Measurements from ENCODE around the gene KCTD3. TPM values are rescaled to one million over a fixed set of nuclear protein-coding genes. Genes with fewer than 3 reads are reported as not detected.
A peak's percentile ranks its signal among the peaks of the same experiment; 100 is the strongest.

The KCTD3 gene
- total RNA-seq, 1 experiment from 2014 or later: 26.6 TPM

DNA sequence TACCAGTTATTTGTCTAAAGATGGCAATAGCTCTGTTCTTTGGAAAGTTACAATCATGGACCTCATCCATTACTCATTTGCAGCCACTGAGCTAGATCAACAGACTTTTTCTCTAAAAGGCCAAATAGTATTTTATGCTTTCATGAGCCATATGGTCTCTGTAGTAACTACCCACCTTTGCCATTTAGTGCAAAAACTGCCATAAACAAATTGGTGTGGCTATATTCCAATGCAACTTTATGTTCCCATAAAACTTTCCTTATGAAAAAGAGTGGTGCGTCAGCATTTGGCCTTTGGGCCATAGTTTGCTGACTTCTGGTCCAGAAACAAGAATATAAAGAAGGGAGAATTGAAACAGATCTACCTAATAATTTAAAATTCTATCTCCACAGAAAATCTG, 20.1 kb upstream of the KCTD3 start:
- DNase-seq (ENCODE audit: low read depth, low spot score): no peak
- in situ Hi-C loops (cut with HindIII; ENCODE audit: low pct_unique_long_range_greater_than_20kb, low sequenced_read_pairs): no loop called here

DNA sequence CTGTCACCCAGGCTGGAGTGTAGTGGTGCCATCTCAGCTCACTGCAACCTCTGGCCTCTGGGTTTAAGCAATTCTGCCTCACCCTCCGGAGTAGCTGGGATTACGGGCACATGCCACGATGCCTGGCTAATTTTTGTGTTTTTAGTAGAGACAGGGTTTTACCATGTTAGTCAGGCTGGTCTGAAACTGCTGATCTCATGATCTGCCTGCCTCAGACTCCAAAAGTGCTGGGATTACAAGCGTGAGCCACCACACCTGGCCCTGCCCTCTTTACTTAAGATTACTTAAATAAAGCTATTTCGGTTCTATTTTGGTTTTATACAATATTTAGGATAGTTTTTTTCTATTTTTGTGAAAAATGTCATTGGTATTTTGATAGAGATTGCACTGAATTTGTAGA, 15.3 kb upstream of the KCTD3 start:
- in situ Hi-C loops (cut with HindIII; ENCODE audit: low pct_unique_long_range_greater_than_20kb, low sequenced_read_pairs): no loop called here
- DNase-seq (ENCODE audit: low read depth, low spot score): no peak

DNA sequence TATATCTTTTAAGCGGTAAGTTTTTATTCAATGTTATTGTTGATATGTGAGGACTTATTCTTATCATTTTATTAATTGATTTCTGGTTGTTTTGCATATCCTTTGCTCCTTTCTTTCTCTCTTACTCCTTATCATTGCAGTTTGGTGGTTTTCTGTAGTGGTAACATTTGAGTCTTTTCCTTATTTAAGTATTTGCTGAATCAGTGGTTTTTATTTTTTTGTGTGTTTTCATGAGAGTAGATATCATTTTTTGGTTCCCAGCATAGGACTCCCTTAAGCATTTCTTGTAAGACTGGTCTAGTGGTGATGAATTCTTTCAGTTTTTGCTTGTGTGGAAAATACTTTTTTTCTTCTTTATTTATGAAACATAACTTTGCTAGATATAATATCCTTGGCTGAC, 12.2 kb upstream of the KCTD3 start:
- no peak for DNase-seq (ENCODE audit: low read depth, low spot score)
- in situ Hi-C loops (cut with HindIII; ENCODE audit: low pct_unique_long_range_greater_than_20kb, low sequenced_read_pairs): no loop called here

DNA sequence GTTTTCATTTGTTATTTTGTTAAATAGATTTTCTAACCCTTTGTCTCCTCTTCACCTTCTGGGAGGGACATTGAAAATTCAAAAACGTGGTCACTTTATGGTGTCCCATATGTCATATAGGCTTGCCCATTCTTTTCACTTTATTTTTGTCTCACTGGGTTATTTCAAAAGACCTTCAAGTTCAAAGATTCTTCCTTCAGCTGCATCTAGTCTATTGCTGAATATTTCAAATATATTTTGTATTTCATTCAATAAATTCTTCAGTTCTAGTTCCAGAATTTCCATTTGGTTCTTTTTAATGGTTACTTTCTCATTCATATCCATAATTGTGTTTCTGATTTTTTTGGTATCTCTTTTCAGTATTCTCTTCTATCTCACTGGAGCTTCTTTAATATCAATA, 11.6 kb upstream of the KCTD3 start:
- in situ Hi-C loops (cut with HindIII; ENCODE audit: low pct_unique_long_range_greater_than_20kb, low sequenced_read_pairs): no loop called here

DNA sequence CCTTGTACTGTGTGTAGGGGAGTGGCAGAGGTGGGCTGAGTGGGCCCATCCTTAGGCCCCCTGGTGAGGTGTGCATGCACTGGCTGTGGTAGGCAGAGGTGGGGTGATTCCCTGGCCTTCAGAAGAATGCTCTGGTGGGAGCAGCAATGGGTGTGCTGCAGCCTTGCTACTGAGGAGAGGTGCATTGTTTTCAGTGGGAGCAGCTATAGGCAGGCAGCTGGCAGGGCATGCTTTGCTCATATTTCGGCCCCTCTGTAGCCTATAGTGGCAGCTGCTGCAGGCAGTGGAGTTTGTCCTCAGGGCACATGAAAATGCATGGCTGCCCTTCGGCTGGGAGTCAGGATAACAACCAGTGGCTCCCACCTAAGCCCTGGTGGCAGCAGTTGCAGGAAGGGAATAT, 10.1 kb upstream of the KCTD3 start:
- in situ Hi-C loops (cut with HindIII; ENCODE audit: low pct_unique_long_range_greater_than_20kb, low sequenced_read_pairs): no loop called here
- DNase-seq (ENCODE audit: low read depth, low spot score): no peak

More for the DNA sequence above, 11.6 kb upstream of the KCTD3 start:
- DNase-seq (ENCODE audit: low read depth, low spot score): no peak

DNA sequence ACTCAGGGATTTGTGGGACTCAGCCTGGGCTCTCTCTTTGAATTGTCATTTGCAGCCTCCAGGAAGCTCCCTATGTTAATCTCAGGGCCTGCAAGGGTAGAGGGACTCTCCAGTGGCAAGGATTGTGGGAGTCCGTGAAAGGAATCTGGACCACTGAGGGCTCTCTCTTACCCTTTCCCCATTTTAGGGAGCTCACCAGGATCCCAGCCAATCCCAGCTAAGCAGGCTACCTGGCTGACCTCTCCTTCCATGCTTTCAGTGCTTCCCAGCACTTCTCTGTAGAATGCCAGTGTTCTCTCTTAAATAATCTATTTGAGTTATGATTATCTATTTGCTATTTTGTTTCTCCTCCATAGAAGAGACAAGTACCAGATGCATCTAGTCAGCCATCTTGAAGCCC, 9.6 kb upstream of the KCTD3 start:
- no peak for DNase-seq (ENCODE audit: low read depth, low spot score)
- in situ Hi-C loops (cut with HindIII; ENCODE audit: low pct_unique_long_range_greater_than_20kb, low sequenced_read_pairs): no loop called here

DNA sequence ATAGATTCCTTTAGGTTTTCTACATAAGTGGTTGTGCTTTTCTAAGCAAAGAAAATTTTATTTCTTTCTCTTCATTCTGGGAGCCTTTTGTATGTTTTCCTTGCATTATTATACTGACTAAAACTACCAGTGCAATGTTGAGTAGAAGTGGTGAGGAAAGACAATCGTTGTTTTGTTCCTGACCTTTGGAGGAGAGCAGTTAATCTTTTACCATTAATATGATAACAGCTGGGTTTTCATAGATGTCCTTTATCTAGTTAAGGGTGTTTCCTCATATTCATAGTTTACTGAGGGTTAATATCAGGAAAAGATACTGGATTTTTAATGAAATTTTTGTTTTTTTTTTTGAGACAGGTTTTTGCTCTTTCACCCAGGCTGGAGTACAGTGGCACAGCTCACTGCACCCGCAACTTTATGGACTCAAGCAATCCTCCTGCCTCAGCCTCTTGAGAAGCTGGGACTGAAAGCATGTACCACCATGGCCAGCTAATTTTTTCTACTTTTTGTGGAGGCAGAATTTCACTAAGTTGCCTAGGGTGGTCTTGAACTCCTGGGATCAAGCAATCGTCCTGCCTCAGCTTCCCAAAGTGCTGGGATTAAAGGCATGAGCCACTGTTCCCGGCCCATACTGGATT, 9.0 kb upstream of the KCTD3 start:
- peak; percentile 24 for DNase-seq (ENCODE audit: low read depth, low spot score)
- in situ Hi-C loops (cut with HindIII; ENCODE audit: low pct_unique_long_range_greater_than_20kb, low sequenced_read_pairs): no loop called here

DNA sequence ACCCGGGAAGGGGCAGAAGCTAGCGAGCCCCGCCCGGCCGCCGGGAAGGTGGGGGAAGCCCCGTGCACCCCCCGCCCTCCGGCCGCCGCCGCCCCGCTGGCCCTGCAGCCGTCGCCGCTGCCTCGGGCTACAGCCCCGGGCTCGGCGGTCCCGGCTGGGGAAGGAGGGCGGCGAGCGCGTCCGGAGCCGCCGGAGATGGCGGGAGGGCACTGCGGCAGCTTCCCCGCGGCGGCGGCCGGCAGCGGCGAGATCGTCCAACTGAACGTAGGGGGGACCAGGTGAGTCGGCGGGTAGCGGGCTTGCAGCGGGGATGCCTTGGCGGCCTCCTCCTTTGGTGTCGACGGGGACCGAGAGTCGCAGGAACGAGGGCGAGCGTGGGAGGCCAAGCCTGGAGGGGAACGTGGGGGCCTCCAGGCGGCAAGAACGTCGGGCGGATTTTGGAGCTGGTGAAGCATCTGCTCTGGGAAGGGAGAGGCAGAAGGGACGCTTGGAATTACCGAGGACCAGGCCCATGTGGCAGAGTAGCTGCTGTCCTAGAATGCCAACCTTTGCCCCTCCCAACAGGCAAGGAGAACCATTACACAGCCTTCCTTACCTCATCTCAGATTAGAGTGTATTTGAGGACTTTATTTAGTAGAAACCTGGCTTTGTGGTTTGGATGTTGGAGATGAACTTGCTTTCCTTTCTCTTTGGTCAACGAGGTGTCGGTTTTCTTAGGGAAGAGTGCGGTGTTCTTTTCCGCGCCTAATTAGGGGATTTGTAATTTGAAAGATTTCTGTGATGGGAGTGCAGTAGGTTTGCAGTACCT, 591 bp downstream of the KCTD3 start:
- in situ Hi-C loops (cut with HindIII; ENCODE audit: low pct_unique_long_range_greater_than_20kb, low sequenced_read_pairs): no loop called here
- peak; percentile 62 for DNase-seq (ENCODE audit: low read depth, low spot score)

DNA sequence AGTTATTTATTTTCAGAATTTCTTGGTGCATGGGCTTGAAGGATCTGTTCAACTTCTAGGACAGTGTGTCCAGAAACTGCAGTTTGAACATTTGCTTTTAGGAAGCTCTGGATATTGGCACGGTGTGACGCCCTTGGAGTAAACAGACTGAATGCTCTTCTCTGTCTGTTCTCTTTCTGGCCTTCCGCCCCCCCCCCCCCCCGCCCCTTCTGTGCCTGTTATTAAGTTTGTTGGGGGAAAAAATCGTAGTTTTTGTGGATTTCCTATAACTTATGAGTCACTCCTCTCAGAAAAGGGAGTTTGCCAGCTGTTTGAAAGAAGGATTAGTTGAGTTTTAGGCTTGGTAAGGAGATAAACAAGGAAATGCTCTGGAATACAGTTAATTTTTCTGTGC, 1.2 kb downstream of the KCTD3 start:
- in situ Hi-C loops (cut with HindIII; ENCODE audit: low pct_unique_long_range_greater_than_20kb, low sequenced_read_pairs): no loop called here
- DNase-seq (ENCODE audit: low read depth, low spot score): peak; percentile 56

DNA sequence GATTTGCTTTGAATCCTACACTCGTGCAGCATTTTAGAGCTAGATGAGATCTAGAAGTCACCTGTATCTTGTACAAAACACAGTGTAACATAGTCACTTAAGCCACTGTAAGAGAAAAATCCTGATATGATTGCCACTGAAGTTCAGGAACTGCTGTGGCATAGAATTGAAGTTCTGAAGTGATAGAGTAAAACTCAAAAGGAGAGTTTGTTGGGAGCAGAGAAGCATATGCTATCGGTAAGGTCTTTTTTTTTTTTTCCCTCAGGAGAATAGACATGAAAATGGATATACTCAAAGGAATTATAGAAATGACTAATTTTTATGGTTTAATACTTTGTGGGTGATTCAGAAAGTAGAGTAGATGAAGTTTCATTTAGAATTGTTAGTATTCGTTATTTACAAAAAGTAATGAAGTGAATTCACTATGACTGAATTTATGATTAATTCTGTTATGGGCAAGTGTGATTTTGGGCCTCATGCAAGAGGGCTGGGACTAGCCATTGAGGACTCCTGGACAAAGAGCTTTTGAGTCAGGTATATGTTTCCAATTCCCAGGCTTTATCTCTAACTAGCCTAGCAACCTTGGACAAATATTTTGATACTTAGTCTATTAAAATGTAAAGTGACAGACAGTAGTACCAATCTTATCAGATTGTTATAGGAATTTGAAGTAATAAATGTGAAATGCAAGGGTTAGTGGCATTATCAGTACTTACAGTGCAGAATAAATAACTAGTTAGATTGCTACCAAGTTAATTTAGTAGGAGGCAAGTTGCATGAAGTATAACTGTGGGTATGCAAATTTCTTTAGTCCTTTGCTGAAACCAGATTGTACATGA, 3.1 kb downstream of the KCTD3 start:
- DNase-seq (ENCODE audit: low read depth, low spot score): no peak
- in situ Hi-C loops (cut with HindIII; ENCODE audit: low pct_unique_long_range_greater_than_20kb, low sequenced_read_pairs): no loop called here

DNA sequence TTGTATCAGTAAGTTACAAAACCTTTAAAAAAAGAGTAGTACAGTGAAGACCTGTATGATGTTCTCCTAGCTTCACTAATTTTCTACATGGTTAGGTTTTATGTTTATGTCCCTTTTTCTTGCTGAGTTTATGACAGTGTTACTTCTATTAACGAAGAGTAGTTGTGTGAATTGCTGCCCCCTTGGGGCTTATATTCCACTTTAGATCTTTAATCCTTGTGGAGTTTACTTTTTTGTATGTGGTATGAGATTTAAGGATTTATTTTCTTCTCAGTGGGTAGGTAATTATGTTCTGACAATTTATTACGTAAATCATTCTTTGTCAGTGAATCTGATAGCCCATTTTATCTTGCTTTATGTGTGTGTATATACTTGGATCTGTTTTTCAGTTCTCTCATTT, 14.8 kb downstream of the KCTD3 start:
- no peak for DNase-seq (ENCODE audit: low read depth, low spot score)
- in situ Hi-C loops (cut with HindIII; ENCODE audit: low pct_unique_long_range_greater_than_20kb, low sequenced_read_pairs): no loop called here

DNA sequence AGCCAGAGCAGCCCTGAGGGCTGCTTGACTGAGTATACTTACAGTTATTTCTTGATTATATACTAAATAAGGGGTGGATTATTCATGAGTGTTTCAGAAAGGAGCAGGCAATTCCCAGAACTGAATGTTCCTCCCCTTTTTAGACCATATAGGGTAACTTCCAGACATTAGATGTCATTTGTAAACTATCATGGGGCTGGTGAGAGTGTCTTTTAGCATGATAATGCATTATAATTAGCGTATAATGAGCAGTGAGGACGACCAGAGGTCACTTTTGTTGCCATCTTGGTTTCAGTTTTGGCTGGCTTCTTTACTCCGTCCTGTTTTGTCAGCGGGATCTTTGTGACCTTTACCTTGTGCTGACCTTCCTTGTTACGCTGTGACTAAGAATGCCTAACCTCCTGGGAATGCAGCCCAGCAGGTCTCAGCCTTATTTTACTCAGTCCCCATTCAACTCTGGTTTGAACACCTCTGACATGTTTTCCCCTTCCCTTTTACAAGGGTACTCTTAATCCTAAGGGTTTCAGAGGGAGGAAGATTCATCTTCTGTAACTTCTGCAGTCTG, 16.2 kb downstream of the KCTD3 start:
- no peak for DNase-seq (ENCODE audit: low read depth, low spot score)
- in situ Hi-C loops (cut with HindIII; ENCODE audit: low pct_unique_long_range_greater_than_20kb, low sequenced_read_pairs): no loop called here

DNA sequence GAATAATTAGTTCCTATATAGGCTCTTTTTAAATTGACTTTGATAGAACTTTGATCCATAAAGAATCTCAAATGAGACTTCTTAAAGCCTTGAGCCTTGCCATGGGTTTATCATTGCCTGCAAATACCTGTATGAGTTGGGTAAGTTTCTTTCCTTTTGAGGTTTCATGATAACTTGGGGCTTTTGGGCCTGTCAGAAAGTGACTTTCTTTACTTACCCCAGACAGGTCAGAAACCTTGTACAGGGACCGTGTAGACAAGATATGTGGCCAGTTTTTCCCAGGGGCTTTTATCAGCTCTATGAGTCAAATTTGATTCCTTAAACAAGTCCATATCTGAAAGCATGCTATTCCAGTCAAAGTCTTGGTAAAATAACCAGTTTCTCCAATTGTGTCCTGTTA, 17.3 kb downstream of the KCTD3 start:
- in situ Hi-C loops (cut with HindIII; ENCODE audit: low pct_unique_long_range_greater_than_20kb, low sequenced_read_pairs): no loop called here
- DNase-seq (ENCODE audit: low read depth, low spot score): no peak

DNA sequence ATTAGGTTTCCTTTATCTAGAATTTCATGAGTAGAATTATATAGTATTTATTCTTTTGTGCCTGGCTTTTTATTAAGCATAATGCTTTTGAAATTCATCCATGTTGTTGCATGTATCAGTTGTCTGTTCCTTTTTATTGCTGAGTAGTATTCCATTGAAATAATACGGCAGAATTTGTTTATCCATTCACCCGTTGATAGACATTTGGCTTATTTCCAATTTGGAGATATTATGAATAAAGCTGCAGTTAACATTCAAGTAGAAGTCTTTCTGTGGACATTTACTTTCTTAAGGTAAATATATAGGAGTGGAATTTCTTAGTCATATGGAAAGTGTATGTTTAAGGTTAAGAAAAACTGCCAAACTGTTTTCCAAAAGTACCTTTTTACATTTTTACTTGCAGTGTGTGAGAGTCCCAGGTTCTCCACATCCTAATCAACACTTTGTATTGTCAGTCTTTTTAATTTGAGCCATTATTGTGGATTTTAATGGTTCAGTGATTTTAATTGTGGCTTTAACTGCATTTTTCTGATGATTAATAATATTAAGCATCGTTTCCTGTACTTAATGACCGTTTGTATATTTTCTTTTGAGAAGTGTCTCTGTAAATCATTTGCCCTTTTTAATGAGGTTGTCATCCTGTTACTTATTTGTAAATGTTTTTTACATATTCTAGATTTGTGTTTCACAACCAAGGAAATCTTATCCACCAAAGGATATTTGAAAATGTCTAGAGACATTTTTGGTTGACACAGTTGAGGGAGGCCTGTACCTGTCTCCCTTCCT, 22.7 kb downstream of the KCTD3 start:
- DNase-seq (ENCODE audit: low read depth, low spot score): no peak
- in situ Hi-C loops (cut with HindIII; ENCODE audit: low pct_unique_long_range_greater_than_20kb, low sequenced_read_pairs): no loop called here

DNA sequence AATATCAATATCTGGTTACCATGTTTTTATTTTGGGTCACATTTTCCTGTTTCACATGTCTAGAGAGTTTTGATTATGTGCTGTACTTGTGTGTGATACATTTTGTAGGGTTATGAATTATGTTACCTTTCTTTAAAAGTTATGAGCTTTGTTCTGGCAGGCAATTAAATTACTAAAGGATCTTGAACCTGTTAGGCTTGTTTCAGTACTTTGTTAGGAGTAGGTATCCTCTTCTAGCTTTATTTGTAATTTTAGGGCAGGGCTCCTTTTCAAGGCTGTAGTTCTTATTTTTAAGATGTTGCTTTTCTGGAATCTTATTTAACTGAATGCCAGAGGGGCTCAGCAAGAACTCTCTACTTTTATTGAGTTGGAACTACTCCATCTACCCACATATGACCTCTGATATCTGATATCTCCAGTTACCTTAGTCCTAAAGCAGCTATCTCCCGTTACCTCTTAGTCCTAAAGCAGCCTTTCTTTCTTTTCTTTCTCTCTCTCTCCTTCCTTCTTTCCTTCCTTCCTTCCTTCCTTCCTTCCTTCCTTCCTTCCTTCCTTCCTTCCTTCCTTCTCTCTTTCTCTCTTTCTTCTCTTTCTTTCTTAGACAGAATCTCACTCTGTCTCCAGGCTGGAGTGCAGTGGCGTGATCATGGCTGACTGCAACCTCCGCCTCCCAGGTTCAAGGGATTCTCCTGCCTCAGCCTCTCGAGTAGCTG, 23.8 kb downstream of the KCTD3 start:
- in situ Hi-C loops (cut with HindIII; ENCODE audit: low pct_unique_long_range_greater_than_20kb, low sequenced_read_pairs): no loop called here

DNA sequence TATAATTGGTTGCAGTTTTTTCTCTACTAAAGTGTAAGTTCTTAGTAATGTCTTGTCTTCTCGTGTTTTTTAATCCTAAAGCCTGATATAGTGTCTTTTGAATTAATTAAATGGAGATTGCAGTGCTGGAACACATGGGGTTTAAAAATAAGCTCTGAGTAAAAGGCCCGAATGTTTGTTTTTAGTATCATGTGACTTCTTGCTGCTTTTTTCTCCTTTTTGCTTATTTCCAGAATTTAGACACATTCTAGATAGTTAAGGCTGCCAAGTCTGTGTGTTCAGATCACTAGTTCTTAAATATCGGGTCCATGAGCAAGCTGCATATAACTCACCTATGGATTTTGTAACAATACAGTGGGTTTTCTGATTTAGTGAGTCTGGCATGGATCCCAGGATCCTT, 27.5 kb downstream of the KCTD3 start:
- in situ Hi-C loops (cut with HindIII; ENCODE audit: low pct_unique_long_range_greater_than_20kb, low sequenced_read_pairs): no loop called here
- no peak for DNase-seq (ENCODE audit: low read depth, low spot score)

More for the DNA sequence above, 23.8 kb downstream of the KCTD3 start:
- no peak for DNase-seq (ENCODE audit: low read depth, low spot score)

DNA sequence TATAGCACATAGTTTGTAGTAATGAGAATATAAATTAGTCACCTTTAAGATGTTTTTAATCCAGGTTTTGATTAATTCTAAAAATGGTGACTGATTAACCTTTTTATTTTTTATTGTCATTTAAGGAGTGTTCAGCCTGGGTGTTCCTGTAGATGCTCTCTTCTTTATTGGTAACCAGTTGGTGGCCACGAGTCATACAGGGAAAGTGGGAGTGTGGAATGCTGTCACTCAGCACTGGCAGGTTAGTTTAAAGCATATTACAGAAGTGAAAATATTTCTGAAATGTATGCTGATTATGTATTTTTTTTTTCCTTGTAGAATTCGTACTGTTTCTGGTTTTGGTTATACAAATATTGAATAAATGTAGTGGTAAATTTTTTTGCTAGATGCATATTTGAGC, 28.1 kb downstream of the KCTD3 start:
- in situ Hi-C loops (cut with HindIII; ENCODE audit: low pct_unique_long_range_greater_than_20kb, low sequenced_read_pairs): no loop called here
- no peak for DNase-seq (ENCODE audit: low read depth, low spot score)
